ENCODE data around the gene ALDOB.

The ALDOB gene

DNA sequence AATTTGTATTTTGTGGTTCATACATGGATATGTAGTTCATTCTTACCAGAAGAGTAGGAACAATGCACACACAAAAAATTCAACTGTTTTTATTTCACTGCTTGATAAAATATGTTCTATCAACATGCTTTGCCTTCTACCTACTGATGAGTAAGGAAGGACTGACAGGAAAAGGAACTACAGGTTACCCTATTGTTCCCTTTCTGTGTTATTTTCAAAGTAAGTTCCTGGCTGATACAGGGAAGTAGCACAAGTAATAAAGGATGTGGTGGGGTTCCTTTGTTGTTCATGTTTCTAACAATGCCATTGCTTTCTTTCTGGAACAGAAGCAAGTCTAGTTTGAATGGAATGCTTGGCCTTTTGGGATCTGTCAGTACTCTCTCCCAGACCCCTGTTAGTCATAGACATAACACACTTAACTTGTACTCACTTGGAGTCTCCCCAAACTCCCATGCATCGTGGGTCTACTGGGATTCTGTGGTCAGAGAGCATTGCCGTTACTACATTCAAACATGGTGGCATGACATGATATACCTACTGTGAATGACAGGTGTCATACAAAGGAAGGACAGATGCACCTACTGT, 20.2 kb upstream of the ALDOB start:
- DNase-seq (ENCODE audit: low spot score), result no peak

DNA sequence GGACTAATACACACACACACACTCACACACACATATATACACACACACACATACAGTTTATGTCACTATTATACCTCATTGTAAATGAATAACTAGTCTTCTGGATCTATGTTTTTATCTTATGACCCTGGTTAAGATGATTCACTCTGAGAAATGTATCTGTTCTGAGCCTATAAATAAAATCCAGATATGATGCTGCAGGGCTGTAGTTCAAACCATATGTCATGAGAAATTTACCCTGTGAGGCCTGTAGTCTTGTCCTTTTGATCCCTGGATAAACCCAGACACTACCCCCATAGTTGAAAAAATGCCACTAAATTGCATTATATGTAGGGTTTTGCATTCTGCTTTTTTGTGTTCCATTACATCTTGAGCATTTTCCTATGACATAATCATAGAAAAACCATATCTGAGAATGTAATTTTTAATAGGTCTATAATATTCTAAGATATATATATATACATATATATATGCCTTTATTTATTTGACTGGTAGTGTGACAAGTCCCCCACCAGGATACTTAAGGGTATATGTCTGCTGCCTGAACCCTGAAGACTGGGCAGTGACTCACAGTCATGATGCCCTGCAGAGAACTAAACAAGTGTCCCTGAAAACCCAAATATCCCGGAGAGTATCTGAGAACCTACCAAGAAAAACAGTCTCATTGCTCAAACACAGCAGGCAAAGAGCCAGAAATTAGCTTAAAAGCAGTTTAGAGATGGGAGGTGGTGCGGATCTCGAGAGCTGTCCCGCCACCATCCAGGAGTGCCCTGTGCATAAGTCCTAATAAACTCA, 18.4 kb upstream of the ALDOB start:
- no peak for DNase-seq (ENCODE audit: low spot score)

DNA sequence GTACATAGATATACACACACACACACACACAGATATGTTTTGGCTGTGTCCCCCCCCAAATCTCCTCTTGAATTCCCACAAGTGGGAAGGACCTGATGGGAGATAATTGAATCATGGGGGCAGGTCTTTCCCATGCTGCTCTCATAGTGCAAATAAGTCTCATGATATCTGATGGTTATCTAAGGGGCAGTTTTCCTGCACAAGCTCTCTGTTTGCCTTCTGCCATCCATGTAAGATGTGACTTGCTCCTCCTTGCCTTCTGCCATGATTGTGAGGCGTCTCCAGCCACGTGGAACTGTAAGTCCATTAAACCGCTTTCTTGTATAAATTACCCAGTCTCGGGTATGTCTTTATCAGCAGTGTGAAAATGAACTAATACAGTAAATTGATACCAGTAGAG, 15.9 kb upstream of the ALDOB start:
- no peak for DNase-seq (ENCODE audit: low spot score)

DNA sequence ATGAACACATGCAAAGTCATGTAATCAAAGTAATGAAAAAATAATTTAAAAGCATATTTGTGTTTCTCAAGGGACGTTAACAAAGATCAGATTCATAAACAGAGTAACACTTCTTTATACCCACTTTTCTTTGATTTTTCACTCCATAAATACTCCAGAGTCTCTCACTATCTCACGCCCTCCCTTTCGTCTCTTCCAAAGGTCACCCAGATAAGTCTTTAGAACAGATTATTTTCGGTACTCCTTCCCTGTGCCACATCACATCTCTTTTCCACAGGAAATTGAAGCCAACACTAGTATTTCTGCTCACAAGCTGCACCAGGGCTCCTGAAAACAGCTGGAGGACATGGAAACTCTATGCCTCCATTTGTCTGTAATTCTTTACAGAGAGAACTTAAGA, 15.4 kb upstream of the ALDOB start:
- no peak for DNase-seq (ENCODE audit: low spot score)

DNA sequence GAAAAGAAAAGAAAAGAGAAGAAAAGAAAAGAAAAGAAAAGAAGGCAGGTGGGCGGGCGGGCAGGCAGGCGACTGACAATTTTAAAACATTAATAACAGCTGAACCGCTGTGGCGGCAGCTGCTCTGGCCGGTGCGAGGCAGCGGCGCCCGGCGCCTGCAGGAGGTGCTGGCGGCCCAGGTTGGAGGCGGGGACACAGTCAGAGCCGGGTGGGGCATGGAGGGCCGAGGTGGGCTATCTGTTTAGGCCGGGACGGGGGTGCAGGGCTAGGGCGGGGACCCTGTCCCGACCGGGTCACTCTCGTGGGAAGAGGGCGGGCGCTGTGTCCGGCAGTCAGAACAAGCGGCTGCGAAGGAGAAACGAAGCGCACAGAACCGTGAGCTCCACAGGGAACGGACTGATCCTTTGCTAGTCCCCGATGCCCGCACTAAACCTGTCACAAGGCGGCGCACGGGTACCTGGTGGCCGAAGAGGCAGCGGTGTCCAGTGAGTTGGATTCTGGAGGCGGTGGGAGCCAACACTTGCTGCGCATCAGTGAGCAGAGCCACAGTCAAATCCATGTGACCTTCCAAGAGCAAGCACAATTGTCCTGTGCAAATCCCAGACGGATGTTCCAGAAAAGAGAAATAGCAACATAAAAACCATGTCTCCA, 13.6 kb upstream of the ALDOB start:
- DNase-seq (ENCODE audit: low spot score), result peak; percentile 22

GRCh38 chr9:101448680-101449070, 13.1 kb upstream of the ALDOB start:
- no peak for DNase-seq (ENCODE audit: low spot score)

DNA sequence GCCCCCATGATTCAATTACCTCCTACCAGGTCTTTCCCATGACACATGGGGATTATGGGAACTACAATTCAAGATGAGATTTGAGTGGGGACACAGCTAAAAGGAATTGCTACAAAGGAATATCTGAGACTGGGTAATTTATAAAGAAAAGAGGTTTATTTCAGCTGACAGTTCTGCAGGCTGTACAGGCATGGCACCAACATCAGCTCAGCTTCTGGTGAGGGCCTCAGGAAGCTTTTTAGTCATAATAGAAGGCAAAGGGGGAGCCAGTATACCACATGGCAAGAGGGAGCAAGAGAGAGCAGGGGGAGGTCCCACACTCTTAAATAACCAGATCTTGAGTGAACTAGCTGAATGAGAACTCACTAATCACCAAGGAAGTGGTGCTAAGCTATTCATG, 11.2 kb upstream of the ALDOB start:
- DNase-seq (ENCODE audit: low spot score), result no peak

DNA sequence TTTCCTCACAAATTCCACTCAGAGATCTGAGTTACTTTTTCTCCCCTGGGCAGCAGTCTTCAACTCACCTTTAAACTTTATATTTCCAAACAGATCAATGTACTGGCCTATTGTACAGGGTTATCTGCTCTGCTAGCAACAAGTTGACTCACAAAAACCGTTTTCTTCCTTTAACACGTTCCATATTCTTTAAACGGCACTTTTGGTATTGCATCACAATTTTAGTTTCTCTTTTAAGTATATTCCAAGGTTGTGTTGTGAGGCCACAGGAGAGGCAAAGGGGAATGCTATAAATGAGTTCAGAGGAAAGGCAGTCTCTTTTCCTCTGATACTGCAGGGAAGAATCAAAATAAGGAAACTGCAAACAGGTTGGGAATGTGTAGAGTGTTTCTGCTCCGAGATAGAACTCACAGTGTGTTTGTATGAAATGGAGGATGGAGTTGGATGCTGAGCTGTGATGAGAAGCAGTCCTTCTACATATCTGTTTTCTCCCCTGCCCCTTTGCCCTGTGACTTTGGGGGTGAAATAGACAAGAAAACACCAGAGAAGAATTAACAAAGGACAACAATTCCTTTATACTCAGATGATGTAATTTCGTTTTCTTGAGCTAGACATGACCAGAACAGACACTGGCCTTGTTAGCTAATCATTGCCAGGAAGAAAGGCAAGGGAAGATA, 9.9 kb upstream of the ALDOB start:
- DNase-seq (ENCODE audit: low spot score), result no peak

GRCh38 chr9:101443364-101443771, 7.8 kb upstream of the ALDOB start:
- DNase-seq (ENCODE audit: low spot score), result no peak

DNA sequence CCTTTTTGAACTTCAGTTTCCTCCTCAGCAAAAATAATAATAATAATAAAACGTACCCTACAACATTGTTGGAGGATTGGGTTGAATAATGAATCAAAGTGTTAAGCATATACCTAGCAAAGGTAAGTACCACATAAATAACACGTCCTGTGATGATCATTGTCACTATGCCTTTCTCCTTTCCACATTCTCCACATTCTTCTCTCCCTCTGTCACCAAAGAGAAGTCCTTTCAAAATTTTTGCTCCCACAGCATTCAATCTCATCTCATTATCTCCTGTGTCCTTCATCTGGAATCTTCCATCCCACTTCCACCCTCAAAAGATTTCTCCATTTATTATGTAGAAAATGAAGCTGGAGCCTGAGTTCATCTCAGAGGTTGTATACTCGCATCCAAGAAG, 7.2 kb upstream of the ALDOB start:
- DNase-seq (ENCODE audit: low spot score), result no peak

DNA sequence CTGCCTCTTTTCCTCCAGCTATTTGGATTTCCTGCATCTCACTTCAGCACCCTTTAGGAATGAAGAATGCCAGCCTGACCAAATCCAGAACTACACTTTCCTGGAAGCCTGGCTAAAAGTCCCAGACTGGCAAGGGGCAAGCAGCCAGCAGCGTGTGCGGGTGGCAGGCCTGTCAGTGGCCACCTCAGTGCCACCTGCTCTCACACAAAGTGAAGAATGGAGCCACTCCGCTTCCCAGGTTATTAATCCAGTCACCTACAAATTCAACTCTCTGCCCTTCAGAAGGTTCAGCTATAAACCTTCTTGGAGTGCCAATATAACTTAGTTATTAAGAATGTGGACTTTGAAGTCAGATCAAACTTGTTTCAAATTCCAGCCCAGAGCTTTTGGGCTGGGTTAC, 6.7 kb upstream of the ALDOB start:
- DNase-seq (ENCODE audit: low spot score), result no peak

- DNase-seq (ENCODE audit: low spot score), result no peak
Observed at GRCh38 chr9:101440714-101441230, 5.2 kb upstream of the ALDOB start.

DNA sequence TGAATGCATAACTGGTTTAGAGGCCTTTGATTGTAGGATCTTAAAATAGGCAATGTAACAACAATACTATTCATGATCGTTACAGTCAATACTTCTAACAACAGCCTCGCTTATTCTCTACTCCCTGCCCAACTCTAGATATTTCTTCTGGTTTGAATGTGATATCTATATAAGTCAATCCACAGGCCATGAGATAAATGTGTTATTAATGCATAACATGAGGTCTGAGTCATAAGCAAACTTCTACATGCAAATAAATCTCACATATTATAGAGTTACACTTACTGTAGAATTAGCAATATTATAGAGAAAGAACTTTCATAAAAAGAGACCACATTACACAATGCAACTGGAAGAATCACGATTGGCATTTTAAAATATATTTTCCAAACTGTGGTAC, 2.9 kb upstream of the ALDOB start:
- DNase-seq (ENCODE audit: low spot score), result no peak

- DNase-seq (ENCODE audit: low spot score), result no peak
Observed at GRCh38 chr9:101437806-101438232, 2.2 kb upstream of the ALDOB start.

GRCh38 chr9:101434998-101435397, 576 bp downstream of the ALDOB start:
- DNase-seq (ENCODE audit: low spot score), result no peak

DNA sequence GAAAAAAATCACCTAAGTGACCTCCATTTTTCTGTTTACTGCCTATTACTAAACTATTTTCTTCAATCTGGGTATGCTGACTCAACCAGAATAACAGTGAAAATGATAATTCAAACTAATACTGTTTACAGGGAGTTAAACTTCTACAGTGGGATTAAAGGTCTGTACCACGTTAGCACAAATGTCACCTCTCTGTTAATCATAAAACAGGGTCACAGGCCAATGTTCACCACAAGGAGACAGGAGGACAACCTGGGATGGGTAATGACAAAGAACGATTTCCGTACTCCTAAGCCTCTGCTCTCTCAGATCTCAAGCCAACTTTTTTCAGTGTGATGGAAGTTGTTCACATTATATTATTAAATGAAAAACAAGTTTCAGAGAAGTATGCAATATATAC, 2.3 kb downstream of the ALDOB start:
- DNase-seq (ENCODE audit: low spot score), result no peak

DNA sequence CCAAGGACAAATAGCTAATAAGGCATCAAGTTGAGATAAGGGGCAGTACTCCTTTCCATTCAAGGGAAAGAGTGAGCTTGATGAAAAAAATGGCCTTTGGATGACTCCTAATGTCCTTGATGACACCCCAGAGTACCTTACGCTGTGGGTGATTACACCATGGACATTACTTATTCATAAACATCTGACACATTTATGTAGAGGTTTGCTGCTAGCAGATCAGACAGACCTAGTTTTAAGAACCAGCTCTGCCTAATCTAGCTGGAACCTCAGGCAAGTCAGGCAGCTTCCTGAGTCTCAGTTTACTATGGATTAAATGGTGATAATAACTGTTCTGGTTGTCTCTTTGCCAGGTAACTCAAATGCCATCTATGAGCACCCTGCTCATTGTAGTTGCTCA, 2.8 kb downstream of the ALDOB start:
- DNase-seq (ENCODE audit: low spot score), result no peak

DNA sequence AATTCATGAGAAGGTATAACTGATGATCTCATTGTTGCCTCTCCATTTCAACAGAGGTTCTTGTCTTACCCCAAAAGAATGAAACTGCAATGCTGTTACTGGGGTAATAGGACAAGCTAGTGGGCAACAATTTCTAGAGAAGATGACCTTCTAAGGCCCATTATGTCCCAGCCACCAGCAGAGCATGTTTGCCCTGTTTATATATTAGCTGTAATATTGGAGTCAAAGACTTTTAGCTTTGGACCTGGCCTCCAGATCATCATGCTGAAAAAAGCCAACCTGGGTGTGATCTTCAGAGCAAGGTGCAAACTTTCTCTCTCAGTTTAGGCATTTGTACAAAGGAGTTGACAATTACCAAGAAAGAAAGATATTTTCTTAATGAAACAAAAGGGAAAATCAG, 3.4 kb downstream of the ALDOB start:
- DNase-seq (ENCODE audit: low spot score), result no peak

- DNase-seq (ENCODE audit: low spot score), result no peak
Observed at GRCh38 chr9:101429736-101430135, 5.8 kb downstream of the ALDOB start.

- DNase-seq (ENCODE audit: low spot score), result no peak
Observed at GRCh38 chr9:101428909-101429308, 6.7 kb downstream of the ALDOB start.

- DNase-seq (ENCODE audit: low spot score), result no peak
Observed at GRCh38 chr9:101427957-101428655, 7.5 kb downstream of the ALDOB start.

- DNase-seq (ENCODE audit: low spot score), result no peak
Observed at GRCh38 chr9:101427358-101427757, 8.2 kb downstream of the ALDOB start.
